ENCODE results near the gene ADM2. TPM values are rescaled to one million over a fixed set of nuclear protein-coding genes. Genes with fewer than 3 reads are reported as not detected.

ADM2 gene
- total RNA-seq, 1 donor from 2014 or later = not detected

GRCh38 chr22:50443801-50444625 lies 37.3 kb upstream of the ADM2 start:
- DNase-seq (ENCODE audit: missing footprints) (peak; percentile 48), ATAC-seq (no peak)

GRCh38 chr22:50444663-50445062 lies 36.7 kb upstream of the ADM2 start:
- peak; percentile 25 for DNase-seq (ENCODE audit: missing footprints)
- intact Hi-C loops (cut with DNase I) = no loop called here
- ATAC-seq = no peak

More at GRCh38 chr22:50443801-50444625, 37.3 kb upstream of the ADM2 start:
- intact Hi-C loops (cut with DNase I) = no loop called here

GRCh38 chr22:50445071-50445879 lies 36.1 kb upstream of the ADM2 start:
- intact Hi-C loops (cut with DNase I) = no loop called here
- DNase-seq (ENCODE audit: missing footprints) (peak; percentile 54), ATAC-seq (no peak)

- ATAC-seq (no peak), DNase-seq (ENCODE audit: missing footprints) (peak; percentile 40)
- intact Hi-C loops (cut with DNase I) = no loop called here
Measured at GRCh38 chr22:50445880-50446707, 35.2 kb upstream of the ADM2 start.

- intact Hi-C loops (cut with DNase I) = no loop called here
- DNase-seq (ENCODE audit: missing footprints) (peak; percentile 64), ATAC-seq (no peak)
Measured at GRCh38 chr22:50446708-50447575, 34.4 kb upstream of the ADM2 start.

- ATAC-seq (no peak), DNase-seq (ENCODE audit: missing footprints) (peak; percentile 64)
- intact Hi-C loops (cut with DNase I) = no loop called here
Measured at GRCh38 chr22:50447576-50448551, 33.5 kb upstream of the ADM2 start.

GRCh38 chr22:50452649-50453048 lies 28.7 kb upstream of the ADM2 start:
- no peak for ATAC-seq
- intact Hi-C loops (cut with DNase I) = no loop called here
- DNase-seq (ENCODE audit: missing footprints) = no peak

- intact Hi-C loops (cut with DNase I) = no loop called here
- no peak for ATAC-seq
- DNase-seq (ENCODE audit: missing footprints) = peak; percentile 67
Measured at GRCh38 chr22:50454556-50455075, 26.7 kb upstream of the ADM2 start.

GRCh38 chr22:50455201-50455600 lies 26.1 kb upstream of the ADM2 start:
- ATAC-seq (no peak), DNase-seq (ENCODE audit: missing footprints) (peak; percentile 57)
- intact Hi-C loops (cut with DNase I) = no loop called here

- intact Hi-C loops (cut with DNase I) = no loop called here
- ATAC-seq (no peak), DNase-seq (ENCODE audit: missing footprints) (no peak)
Measured at GRCh38 chr22:50456026-50456425, 25.3 kb upstream of the ADM2 start.

- ATAC-seq = no peak
- intact Hi-C loops (cut with DNase I) = no loop called here
- peak; percentile 58 for DNase-seq (ENCODE audit: missing footprints)
Measured at GRCh38 chr22:50456466-50457234, 24.7 kb upstream of the ADM2 start.

GRCh38 chr22:50459016-50459415 lies 22.3 kb upstream of the ADM2 start:
- no peak for DNase-seq (ENCODE audit: missing footprints)
- intact Hi-C loops (cut with DNase I) = no loop called here
- ATAC-seq = no peak

- ATAC-seq (no peak), DNase-seq (ENCODE audit: missing footprints) (no peak)
- intact Hi-C loops (cut with DNase I) = no loop called here
Measured at GRCh38 chr22:50459496-50460140, 21.7 kb upstream of the ADM2 start.

- no peak for DNase-seq (ENCODE audit: missing footprints)
- intact Hi-C loops (cut with DNase I) = no loop called here
- no peak for ATAC-seq
Measured at GRCh38 chr22:50460938-50461337, 20.4 kb upstream of the ADM2 start.

- DNase-seq (ENCODE audit: missing footprints) = no peak
- intact Hi-C loops (cut with DNase I) = no loop called here
- no peak for ATAC-seq
Measured at GRCh38 chr22:50461536-50461935, 19.8 kb upstream of the ADM2 start.
